ENCODE measurements around the gene IRF8.

The IRF8 gene

DNA sequence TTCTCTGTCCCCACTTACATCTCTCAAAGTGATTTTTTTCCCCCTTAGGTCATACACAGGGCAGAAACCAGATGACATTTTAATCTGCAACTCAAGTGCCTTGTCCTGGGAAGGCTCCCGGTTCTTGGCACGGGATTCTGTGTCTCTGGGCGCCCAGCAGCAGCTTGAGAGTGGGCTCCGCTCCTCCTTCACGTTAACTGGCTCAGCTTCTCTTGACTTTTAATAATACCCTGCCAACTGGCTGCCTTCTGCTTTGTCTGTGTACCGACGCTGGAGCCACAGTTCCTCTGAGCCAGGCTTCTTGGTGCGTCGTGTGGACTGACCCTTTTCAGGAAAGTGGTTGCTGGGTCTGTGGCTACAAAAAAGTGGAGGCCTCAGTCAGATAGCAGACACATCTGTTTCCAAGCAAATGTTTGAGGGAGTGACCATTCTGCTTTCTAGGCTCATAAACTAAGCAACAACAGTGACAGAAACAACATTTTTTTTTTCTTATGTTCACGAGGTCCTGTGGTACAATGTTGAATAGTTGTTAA lies 64.9 kb downstream of the IRF8 start:
- no peak for FAIRE-seq

DNA sequence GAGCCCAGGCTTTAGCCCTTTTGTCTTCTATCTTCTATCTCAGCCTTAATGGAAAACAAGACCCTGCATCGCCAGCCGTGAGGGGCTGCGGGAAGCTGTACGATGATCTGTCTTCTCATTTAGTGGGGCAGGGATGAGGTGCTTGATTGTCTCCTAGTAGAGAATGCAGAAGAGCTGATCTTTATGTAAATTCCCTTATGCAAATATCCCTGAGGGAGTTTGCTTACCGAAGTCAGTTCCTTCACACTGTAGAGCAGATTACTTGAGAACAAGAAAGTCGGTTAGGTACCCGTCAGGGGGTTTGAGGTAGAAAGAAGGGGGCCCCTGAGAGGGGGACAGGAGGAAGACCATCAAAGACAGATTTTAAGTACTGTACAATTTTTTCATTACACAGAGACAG lies 66.2 kb downstream of the IRF8 start:
- no peak for FAIRE-seq

DNA sequence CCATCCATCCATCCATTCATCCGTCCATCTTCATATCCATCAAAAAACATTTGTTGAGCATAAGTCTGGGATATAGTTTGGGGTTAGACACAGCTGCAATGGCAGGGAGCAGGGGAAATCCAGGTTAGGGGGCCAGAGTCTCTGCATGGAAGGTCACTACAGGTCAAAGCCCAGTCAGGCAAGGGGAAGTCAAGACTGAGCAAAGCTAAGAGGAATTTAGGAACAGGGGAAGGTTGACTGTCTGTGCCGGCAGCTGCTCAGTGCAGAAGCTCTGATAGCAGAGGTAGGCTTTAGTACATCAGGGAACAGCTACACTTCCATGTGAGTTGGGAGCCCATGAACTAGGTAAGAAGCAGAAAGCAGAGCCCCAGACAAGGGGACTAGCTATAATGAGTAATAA lies 68.1 kb downstream of the IRF8 start:
- no peak for FAIRE-seq

DNA sequence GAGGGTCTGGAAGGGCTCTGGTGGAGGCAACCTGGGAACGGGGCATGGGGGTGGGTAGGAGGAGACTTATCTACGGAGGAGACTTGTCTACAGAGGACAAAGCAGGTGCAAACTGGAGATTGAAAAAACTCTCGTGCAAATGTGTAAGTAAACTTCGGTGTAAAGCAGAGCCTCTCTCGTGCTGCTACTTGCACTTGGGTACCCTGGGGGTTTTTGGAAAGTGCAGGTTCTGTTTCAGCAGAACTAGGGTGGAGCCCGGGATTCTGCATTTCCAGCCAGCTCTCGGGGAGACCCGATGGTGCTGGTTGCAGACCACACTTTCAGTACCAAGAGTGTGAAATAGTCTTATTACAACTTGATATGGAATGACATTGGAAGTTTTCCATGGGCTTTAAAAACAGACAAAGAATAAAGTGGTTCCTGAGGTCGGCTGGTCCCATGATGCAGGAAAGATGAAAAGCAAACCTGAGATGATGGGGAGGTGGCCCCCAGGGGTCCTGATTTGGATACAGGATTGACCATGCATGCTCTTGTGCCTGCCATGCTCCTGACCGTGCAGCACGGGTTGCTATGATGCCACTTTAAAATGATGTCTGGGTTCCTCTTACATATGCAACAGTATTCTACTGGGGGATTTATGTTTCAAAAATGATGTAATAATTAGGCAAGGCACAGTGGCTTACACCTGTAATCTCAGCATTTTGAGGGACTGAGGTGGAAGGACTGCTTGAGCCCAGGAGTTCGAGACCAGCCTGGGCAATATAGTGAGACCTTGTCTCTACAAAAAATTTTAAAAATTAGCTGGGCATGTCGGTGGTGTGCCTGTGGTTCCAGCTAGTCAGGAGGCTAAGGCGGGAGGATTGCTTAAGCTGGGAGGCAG lies 69.3 kb downstream of the IRF8 start:
- no peak for FAIRE-seq

DNA sequence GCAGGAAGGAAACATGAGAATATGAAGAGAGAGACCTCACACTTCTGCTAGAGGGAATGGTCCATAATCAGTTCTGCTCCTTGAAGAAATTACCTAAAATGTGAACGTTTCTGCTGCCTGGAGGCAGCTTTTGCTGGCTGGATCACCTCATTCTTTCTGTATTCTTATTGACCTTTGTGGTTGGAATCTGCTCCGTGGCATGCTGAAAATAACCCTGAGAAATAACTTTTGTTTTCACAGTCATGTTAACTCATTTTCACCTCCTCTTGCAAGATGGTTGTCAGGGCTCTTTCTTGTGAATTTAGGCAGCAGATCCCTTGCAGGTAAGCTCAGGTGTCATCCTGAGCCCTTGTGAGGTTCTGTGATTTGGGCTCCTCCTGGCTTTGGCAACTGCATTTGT lies 70.2 kb downstream of the IRF8 start:
- no peak for FAIRE-seq

DNA sequence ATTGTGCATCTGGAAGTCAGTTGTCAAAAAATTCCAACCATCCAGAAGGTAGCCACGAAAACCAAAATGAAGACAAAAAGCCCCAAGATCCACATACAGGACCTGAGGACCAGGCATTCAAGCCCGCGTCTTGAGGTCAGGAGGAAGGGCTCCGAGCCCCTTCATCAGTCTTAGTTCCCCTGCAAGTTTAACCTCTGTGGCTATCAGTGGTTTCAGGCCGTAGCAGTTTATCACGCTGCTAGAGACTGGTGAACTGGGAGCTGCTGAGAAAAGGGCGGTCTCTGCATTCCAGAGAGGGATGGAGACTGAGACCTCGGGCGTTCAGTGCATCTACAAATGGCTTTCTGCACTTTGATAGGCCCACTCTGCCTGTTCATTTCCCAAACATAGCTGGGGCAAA lies 70.6 kb downstream of the IRF8 start:
- no peak for FAIRE-seq

DNA sequence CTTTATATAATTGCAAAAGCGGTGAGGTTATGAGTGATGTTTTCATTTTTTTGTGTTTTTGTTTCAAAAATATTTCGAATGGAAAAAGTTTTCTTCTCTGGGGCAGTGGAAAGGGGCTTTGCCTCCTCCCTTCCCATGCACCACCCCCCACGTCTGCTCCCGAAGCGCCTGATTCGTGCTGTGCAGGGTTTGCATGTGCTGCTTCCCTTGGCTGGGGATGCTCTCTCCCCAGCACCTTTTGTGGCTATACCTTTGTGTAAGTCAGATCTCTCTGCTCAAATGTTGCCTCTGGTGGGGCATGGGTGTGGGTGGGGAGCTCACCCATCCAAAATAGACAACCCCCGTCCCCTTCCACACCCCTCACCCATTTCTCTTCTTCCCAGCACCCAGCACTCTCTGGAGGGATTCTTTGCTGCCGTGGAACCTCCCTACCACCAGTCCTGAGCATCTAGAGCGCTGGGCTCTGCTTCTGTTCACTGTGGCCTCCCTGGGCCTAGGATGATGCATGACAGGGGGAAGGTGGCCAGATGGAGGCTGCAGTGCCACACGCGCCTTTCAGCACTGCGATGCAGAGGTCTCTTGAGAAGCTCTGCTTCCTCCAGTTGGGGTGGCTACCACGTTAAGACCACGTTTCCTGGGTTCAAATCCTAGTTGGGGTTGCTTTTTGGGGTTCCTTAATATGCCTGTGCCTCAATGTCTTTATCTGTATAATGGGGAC lies 71.2 kb downstream of the IRF8 start:
- FAIRE-seq = no peak

DNA sequence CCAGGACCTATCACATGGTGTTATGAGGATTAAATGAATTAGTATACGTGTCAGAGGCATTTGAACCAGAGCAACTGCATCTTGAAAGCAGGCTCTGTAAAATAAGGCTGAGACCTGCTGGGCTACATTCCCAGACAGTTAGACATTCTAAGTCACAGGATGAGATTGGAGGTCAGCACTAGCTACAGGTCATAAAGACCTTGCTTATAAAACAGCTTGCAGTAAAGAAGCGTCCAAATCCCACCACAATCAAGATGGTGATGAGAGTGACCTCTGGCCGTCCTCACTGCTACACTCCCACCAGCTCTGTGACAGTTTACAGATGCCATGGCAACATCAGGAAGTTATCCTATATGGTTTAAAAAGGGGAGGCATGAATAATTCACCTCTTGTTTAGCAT lies 71.8 kb downstream of the IRF8 start:
- no peak for FAIRE-seq
